ENCODE results near the gene IMMP2L.

IMMP2L gene

GRCh38 chr7:110994028-110994967, 568.0 kb downstream of the IMMP2L start:
- Histone ChIP-seq H3K9ac (ENCODE audit: low read length) (no peak overlapping the region), H3K36me3 (ENCODE audit: control insufficient read depth, insufficient read depth, low read length) (no peaks in the 10 kb centered on the region), H3K27ac (ENCODE audit: low read depth, low read length) (no peak overlapping the region), H3K27me3 (ENCODE audit: control insufficient read depth, insufficient read depth, low read length) (no peaks in the 10 kb centered on the region), H3K4me1 (ENCODE audit: control insufficient read depth, insufficient read depth, low read length) (no peaks in the 10 kb centered on the region), H3K4me3 (ENCODE audit: low read length) (no peak overlapping the region)

DNA sequence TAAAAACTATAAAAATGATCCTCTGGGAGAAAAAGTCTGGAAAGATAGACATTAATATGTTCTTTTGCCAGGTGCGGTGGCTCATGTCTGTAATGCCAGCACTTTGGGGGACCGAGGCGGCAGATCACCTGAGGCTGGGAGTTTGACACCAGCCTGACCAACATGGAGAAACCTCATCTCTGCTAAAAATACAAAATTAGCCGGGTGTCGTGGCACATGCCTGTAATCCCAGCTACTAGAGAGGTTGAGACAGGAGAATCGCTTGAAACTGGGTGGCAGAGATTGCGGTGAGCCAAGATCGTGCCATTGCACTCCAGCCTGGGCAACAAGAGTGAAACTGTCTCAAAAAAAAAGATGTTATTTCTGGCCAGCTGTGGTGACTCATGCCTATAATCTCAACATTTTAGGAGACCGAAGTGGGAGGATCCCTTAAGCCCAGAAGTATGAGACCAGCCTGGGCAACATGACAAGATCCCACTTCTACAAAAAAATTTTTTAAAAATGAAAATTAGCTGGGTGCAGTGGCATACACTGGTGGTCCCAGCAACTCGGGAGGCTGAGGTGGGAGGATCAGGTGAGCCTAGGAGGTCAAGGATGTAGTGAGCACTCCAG, 573.3 kb downstream of the IMMP2L start:
- Histone ChIP-seq H3K36me3 (ENCODE audit: control insufficient read depth, insufficient read depth, low read length) (no peaks in the 10 kb centered on the region), H3K27ac (ENCODE audit: low read depth, low read length) (no peak overlapping the region), H3K4me3 (ENCODE audit: low read length) (no peak overlapping the region), H3K4me1 (ENCODE audit: control insufficient read depth, insufficient read depth, low read length) (no peaks in the 10 kb centered on the region), H3K27me3 (ENCODE audit: control insufficient read depth, insufficient read depth, low read length) (no peaks in the 10 kb centered on the region), H3K9ac (ENCODE audit: low read length) (no peak overlapping the region)

- Histone ChIP-seq H3K27me3 (ENCODE audit: control insufficient read depth, insufficient read depth, low read length) (no peaks in the 10 kb centered on the region), H3K36me3 (ENCODE audit: control insufficient read depth, insufficient read depth, low read length) (no peaks in the 10 kb centered on the region), H3K4me1 (ENCODE audit: control insufficient read depth, insufficient read depth, low read length) (no peaks in the 10 kb centered on the region), H3K4me3 (ENCODE audit: low read length) (no peak overlapping the region), H3K27ac (ENCODE audit: low read depth, low read length) (no peak overlapping the region), H3K9ac (ENCODE audit: low read length) (no peak overlapping the region)
Measured at GRCh38 chr7:110988348-110988747, 573.9 kb downstream of the IMMP2L start.

DNA sequence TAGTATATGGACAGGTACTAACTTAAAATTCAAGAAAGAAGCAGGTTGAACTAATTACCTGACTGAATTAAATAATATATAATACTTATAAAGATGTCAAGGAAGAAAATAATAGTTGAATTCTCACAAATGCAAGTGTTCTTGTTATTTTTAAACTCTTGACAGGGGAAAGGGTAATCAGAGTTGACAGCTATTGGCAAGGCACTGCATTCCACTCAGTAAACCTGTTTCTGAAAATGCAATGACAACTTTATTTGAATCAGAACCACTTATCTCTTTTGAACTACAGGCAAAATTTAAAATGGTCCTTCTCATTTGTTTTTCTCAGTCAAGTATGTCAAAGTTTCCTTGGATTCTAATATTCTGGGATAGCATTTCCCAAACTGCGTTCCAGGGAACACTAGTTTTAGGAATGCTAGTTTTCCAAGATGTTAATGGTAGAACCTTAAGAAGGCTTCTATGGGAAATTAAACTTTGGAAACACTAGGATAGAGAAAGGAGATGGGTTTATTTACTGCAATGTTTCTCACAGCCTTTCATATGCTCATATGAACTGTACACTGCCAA, 575.1 kb downstream of the IMMP2L start:
- H3K9ac ChIP-seq (ENCODE audit: low read length): no peak overlapping the region
- no peaks in the 10 kb centered on the region for H3K36me3 ChIP-seq (ENCODE audit: control insufficient read depth, insufficient read depth, low read length)
- H3K27ac ChIP-seq (ENCODE audit: low read depth, low read length): no peak overlapping the region
- H3K4me3 ChIP-seq (ENCODE audit: low read length): no peak overlapping the region
- no peaks in the 10 kb centered on the region for H3K27me3 ChIP-seq (ENCODE audit: control insufficient read depth, insufficient read depth, low read length)
- H3K4me1 ChIP-seq (ENCODE audit: control insufficient read depth, insufficient read depth, low read length): no peaks in the 10 kb centered on the region

DNA sequence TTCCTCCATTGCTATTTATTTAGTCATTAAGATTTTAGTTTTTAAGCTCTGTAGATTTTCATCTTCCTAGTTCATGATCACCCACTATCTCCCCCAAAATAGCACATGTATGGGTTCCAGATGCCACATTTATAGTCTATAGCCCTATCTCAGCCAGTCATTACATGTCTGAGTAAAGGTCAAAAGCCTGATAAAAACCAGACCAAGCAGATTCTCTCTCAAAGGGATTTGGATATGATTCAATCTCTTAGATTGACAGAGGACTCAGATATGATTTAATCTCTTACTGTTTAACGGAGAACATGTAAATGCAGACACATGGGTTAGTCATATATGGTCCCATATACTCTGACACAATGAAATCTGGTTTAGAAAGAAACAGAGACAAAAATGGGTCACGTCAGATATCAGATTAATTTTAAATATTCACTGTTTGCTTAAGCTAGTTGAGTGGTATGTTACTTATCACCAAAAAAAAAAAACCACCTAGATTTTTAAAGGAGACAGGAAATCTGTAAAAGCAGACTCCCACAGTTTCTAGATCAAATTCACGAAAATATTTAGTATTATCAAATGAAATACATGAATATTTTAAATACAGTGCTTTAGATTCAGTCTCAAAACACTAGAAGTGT, 578.4 kb downstream of the IMMP2L start:
- Histone ChIP-seq H3K9ac (ENCODE audit: low read length) (no peak overlapping the region), H3K36me3 (ENCODE audit: control insufficient read depth, insufficient read depth, low read length) (no peaks in the 10 kb centered on the region), H3K4me1 (ENCODE audit: control insufficient read depth, insufficient read depth, low read length) (no peaks in the 10 kb centered on the region), H3K4me3 (ENCODE audit: low read length) (no peak overlapping the region), H3K27ac (ENCODE audit: low read depth, low read length) (no peak overlapping the region), H3K27me3 (ENCODE audit: control insufficient read depth, insufficient read depth, low read length) (no peaks in the 10 kb centered on the region)

DNA sequence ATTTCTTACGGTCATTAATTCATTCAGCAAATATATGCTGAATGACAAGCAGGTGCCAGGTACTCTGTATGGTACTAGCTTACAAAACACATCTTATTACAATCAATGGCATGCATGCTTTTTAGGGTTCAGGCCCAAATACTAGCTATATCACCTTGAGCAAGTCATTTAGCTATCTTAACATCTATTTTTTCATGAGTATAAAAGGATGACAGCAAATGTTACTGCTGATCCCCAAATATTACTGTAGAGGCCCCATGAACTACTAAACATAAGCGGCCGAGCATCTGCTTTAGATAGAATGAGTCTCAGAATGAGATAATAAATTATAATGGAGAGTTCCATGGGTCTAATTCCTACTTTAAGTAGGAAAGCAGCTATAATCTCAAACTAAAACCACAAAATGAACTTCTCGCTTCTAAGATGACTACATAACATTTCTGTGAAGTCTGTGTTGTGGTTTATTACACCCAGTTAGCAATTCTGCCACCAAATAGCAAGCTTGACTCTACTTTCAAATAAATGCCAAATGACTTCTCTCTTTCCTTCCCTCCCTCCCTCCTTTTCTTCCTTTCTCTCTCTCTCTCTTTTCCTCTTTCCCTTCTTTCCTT, 585.1 kb downstream of the IMMP2L start:
- no peaks in the 10 kb centered on the region for H3K27me3 ChIP-seq (ENCODE audit: control insufficient read depth, insufficient read depth, low read length)
- no peak overlapping the region for H3K9ac ChIP-seq (ENCODE audit: low read length)
- no peaks in the 10 kb centered on the region for H3K4me1 ChIP-seq (ENCODE audit: control insufficient read depth, insufficient read depth, low read length)
- H3K36me3 ChIP-seq (ENCODE audit: control insufficient read depth, insufficient read depth, low read length): no peaks in the 10 kb centered on the region
- no peak overlapping the region for H3K4me3 ChIP-seq (ENCODE audit: low read length)
- H3K27ac ChIP-seq (ENCODE audit: low read depth, low read length): no peak overlapping the region

- Histone ChIP-seq H3K4me3 (ENCODE audit: low read length) (no peak overlapping the region), H3K27me3 (ENCODE audit: control insufficient read depth, insufficient read depth, low read length) (no peaks in the 10 kb centered on the region), H3K9ac (ENCODE audit: low read length) (no peak overlapping the region), H3K4me1 (ENCODE audit: control insufficient read depth, insufficient read depth, low read length) (no peaks in the 10 kb centered on the region), H3K36me3 (ENCODE audit: control insufficient read depth, insufficient read depth, low read length) (no peaks in the 10 kb centered on the region), H3K27ac (ENCODE audit: low read depth, low read length) (no peak overlapping the region)
Measured at GRCh38 chr7:110975486-110975885, 586.8 kb downstream of the IMMP2L start.

- H3K36me3 ChIP-seq (ENCODE audit: control insufficient read depth, insufficient read depth, low read length): no peaks in the 10 kb centered on the region
- no peak overlapping the region for H3K4me3 ChIP-seq (ENCODE audit: low read length)
- H3K4me1 ChIP-seq (ENCODE audit: control insufficient read depth, insufficient read depth, low read length): no peaks in the 10 kb centered on the region
- no peak overlapping the region for H3K27ac ChIP-seq (ENCODE audit: low read depth, low read length)
- H3K27me3 ChIP-seq (ENCODE audit: control insufficient read depth, insufficient read depth, low read length): no peaks in the 10 kb centered on the region
- H3K9ac ChIP-seq (ENCODE audit: low read length): no peak overlapping the region
Measured at GRCh38 chr7:110974441-110974840, 587.9 kb downstream of the IMMP2L start.

DNA sequence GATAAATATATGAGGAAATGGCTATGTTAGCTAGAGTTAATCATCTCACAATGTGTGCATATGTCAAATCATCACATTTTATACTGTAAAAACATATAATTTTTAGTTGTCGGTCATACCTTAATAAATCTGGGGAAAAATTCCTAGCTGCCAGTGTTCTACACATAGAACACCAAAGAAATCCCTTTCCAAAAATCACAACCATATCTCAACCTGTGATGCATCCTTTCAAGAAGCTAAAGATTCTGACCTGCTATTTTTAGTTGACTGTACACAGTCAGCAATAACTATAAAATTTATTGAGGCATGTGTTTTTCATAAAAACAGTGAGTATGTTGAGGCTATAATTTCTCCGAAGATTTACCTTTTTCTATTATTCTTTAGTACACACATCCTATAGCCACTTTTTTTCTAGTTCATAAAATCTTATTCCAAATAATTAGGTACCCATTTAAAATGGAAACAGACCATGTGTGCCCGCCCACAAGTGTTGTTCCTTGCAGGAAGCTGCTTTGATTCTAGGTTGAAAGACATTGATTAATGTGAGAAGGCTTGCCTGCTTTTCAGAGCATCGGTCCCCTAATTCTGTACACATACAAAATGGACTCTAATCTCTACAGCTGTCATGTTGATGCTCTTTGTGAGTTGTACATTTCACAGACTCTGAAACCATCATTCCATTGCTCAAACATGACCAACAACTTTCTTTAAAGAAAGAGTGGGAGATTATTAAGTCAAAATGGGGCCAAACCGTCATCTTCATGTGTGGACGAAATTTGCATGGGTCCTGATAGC, 588.9 kb downstream of the IMMP2L start:
- Histone ChIP-seq H3K9ac (ENCODE audit: low read length) (no peak overlapping the region), H3K4me3 (ENCODE audit: low read length) (no peak overlapping the region)

GRCh38 chr7:110964775-110965174, 597.5 kb downstream of the IMMP2L start:
- Histone ChIP-seq H3K4me1 (ENCODE audit: control insufficient read depth, insufficient read depth, low read length) (no peaks in the 10 kb centered on the region), H3K9ac (ENCODE audit: low read length) (no peak overlapping the region), H3K36me3 (ENCODE audit: control insufficient read depth, insufficient read depth, low read length) (no peaks in the 10 kb centered on the region), H3K27ac (ENCODE audit: low read depth, low read length) (no peak overlapping the region), H3K4me3 (ENCODE audit: low read length) (no peak overlapping the region), H3K27me3 (ENCODE audit: control insufficient read depth, insufficient read depth, low read length) (no peaks in the 10 kb centered on the region)

More for the DNA sequence above, 588.9 kb downstream of the IMMP2L start:
- Histone ChIP-seq H3K36me3 (ENCODE audit: control insufficient read depth, insufficient read depth, low read length) (no peaks in the 10 kb centered on the region), H3K27ac (ENCODE audit: low read depth, low read length) (no peak overlapping the region), H3K27me3 (ENCODE audit: control insufficient read depth, insufficient read depth, low read length) (no peaks in the 10 kb centered on the region), H3K4me1 (ENCODE audit: control insufficient read depth, insufficient read depth, low read length) (no peaks in the 10 kb centered on the region)

- Histone ChIP-seq H3K36me3 (ENCODE audit: control insufficient read depth, insufficient read depth, low read length) (no peaks in the 10 kb centered on the region), H3K27ac (ENCODE audit: low read depth, low read length) (no peak overlapping the region), H3K4me3 (ENCODE audit: low read length) (no peak overlapping the region), H3K27me3 (ENCODE audit: control insufficient read depth, insufficient read depth, low read length) (no peaks in the 10 kb centered on the region), H3K4me1 (ENCODE audit: control insufficient read depth, insufficient read depth, low read length) (no peaks in the 10 kb centered on the region), H3K9ac (ENCODE audit: low read length) (no peak overlapping the region)
Measured at GRCh38 chr7:110962826-110963225, 599.5 kb downstream of the IMMP2L start.

All from rectal smooth muscle tissue (tissue), 1 donor.